ENCODE measurements around the gene RHBDF2. TPM values are rescaled to one million over a fixed set of nuclear protein-coding genes. Genes with fewer than 3 reads are reported as not detected.

RHBDF2 gene
- total RNA-seq, 1 experiment from 2014 or later, result 33.0 TPM

DNA sequence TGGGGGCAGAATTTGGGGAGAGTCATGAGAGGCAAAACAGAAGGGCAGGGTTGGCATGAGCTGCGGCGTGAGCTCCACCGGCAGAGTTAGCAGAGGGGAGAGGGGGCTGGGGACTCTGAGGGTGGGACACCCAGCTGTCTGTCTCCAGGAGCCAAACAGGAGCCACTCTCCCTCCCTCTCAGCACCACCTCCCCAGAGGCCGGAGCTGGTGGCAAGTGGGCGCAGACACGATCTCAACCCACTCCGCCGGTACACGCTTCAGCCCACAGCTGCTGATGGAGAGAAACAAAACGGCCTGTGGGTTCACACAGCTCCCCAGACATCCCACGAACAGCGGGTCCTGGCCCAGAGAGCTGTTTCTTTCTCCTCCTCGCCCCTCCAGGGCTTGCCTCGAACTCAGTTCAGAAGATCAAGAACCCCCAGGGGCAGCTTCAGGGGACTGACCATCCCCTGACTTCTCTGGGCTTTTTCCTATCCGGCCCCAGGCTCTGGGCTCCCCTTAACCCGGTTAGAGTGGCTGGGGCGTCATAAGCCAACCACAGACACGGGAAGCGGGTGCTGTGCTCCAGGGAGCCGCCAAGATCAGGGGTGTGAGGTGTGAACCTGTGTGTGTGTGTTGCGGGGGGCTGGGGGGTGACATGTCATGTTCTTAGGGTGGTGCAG lies 7.6 kb downstream of the RHBDF2 start:
- Mint-ChIP-seq H3K9me3 (no peaks in the 10 kb centered on the region), H3K36me3 (no peaks in the 10 kb centered on the region), H3K4me1 (peaks cover 31% of the 10 kb centered on the region), H3K27me3 (ENCODE audit: low read depth) (no peaks in the 10 kb centered on the region), H3K27ac (no peak overlapping the region), H3K4me3 (no peak overlapping the region)
- ATAC-seq (no peak), DNase-seq (ENCODE audit: low spot score) (no peak)
- ChIA-PET CTCF (interaction anchor here (0.5 to 2.9 kb wide), 17 partner anchors 10 to 589 kb away, joined by 3 to 16 read pairs (median 5); partner anchors contain the start of genes AANAT, MRPL38 and UBE2O), POLR2A (no interaction called here)
- TF ChIP-seq, protein P1, sequence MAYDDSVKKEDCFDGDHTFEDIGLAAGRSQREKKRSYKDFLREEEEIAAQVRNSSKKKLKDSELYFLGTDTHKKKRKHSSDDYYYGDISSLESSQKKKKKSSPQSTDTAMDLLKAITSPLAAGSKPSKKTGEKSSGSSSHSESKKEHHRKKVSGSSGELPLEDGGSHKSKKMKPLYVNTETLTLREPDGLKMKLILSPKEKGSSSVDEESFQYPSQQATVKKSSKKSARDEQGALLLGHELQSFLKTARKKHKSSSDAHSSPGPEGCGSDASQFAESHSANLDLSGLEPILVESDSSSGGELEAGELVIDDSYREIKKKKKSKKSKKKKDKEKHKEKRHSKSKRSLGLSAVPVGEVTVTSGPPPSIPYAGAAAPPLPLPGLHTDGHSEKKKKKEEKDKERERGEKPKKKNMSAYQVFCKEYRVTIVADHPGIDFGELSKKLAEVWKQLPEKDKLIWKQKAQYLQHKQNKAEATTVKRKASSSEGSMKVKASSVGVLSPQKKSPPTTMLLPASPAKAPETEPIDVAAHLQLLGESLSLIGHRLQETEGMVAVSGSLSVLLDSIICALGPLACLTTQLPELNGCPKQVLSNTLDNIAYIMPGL (CRISPR knock-in tag; IDR thresholded peaks at IDR 0.05), result no peak
- TF ChIP-seq JUN (CRISPR knock-in tag; IDR thresholded peaks at IDR 0.05) (no peak), FOXP4 (CRISPR knock-in tag; IDR thresholded peaks at IDR 0.05) (no peak), RORB (CRISPR knock-in tag; IDR thresholded peaks at IDR 0.05) (no peak), HMGA2 (CRISPR knock-in tag; IDR thresholded peaks at IDR 0.05) (no peak), NR1H2 (CRISPR knock-in tag; IDR thresholded peaks at IDR 0.05) (no peak), FOXP1 (CRISPR knock-in tag; IDR thresholded peaks at IDR 0.05; ENCODE audit: borderline replicate concordance) (no peak), ESRRA (CRISPR knock-in tag; IDR thresholded peaks at IDR 0.05; ENCODE audit: borderline replicate concordance) (no peak)
- TF ChIP-seq, protein P2, sequence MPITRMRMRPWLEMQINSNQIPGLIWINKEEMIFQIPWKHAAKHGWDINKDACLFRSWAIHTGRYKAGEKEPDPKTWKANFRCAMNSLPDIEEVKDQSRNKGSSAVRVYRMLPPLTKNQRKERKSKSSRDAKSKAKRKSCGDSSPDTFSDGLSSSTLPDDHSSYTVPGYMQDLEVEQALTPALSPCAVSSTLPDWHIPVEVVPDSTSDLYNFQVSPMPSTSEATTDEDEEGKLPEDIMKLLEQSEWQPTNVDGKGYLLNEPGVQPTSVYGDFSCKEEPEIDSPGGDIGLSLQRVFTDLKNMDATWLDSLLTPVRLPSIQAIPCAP (CRISPR knock-in tag; IDR thresholded peaks at IDR 0.05), result no peak
- TF ChIP-seq, protein P3, sequence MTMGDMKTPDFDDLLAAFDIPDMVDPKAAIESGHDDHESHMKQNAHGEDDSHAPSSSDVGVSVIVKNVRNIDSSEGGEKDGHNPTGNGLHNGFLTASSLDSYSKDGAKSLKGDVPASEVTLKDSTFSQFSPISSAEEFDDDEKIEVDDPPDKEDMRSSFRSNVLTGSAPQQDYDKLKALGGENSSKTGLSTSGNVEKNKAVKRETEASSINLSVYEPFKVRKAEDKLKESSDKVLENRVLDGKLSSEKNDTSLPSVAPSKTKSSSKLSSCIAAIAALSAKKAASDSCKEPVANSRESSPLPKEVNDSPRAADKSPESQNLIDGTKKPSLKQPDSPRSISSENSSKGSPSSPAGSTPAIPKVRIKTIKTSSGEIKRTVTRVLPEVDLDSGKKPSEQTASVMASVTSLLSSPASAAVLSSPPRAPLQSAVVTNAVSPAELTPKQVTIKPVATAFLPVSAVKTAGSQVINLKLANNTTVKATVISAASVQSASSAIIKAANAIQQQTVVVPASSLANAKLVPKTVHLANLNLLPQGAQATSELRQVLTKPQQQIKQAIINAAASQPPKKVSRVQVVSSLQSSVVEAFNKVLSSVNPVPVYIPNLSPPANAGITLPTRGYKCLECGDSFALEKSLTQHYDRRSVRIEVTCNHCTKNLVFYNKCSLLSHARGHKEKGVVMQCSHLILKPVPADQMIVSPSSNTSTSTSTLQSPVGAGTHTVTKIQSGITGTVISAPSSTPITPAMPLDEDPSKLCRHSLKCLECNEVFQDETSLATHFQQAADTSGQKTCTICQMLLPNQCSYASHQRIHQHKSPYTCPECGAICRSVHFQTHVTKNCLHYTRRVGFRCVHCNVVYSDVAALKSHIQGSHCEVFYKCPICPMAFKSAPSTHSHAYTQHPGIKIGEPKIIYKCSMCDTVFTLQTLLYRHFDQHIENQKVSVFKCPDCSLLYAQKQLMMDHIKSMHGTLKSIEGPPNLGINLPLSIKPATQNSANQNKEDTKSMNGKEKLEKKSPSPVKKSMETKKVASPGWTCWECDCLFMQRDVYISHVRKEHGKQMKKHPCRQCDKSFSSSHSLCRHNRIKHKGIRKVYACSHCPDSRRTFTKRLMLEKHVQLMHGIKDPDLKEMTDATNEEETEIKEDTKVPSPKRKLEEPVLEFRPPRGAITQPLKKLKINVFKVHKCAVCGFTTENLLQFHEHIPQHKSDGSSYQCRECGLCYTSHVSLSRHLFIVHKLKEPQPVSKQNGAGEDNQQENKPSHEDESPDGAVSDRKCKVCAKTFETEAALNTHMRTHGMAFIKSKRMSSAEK (CRISPR knock-in tag; IDR thresholded peaks at IDR 0.05; ENCODE audit: borderline replicate concordance), result no peak
- TF ChIP-seq, protein P4, sequence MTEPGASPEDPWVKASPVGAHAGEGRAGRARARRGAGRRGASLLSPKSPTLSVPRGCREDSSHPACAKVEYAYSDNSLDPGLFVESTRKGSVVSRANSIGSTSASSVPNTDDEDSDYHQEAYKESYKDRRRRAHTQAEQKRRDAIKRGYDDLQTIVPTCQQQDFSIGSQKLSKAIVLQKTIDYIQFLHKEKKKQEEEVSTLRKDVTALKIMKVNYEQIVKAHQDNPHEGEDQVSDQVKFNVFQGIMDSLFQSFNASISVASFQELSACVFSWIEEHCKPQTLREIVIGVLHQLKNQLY (CRISPR knock-in tag; IDR thresholded peaks at IDR 0.05), result no peak

GRCh38 chr17:76492989-76493501 lies 8.2 kb downstream of the RHBDF2 start:
- Mint-ChIP-seq H3K27me3 (ENCODE audit: low read depth) (no peaks in the 10 kb centered on the region), H3K36me3 (no peaks in the 10 kb centered on the region), H3K27ac (peak overlapping the region; percentile 78; the same call in 1 of the 2 replicates), H3K4me1 (peaks cover 25% of the 10 kb centered on the region), H3K9me3 (no peaks in the 10 kb centered on the region), H3K4me3 (no peak overlapping the region)
- ChIA-PET CTCF (interaction anchor here (0.6 to 2.9 kb wide), 17 partner anchors 11 to 588 kb away, joined by 3 to 16 read pairs (median 5); partner anchors contain the start of genes AANAT, MRPL38 and UBE2O), POLR2A (no interaction called here)
- TF ChIP-seq, protein P5, sequence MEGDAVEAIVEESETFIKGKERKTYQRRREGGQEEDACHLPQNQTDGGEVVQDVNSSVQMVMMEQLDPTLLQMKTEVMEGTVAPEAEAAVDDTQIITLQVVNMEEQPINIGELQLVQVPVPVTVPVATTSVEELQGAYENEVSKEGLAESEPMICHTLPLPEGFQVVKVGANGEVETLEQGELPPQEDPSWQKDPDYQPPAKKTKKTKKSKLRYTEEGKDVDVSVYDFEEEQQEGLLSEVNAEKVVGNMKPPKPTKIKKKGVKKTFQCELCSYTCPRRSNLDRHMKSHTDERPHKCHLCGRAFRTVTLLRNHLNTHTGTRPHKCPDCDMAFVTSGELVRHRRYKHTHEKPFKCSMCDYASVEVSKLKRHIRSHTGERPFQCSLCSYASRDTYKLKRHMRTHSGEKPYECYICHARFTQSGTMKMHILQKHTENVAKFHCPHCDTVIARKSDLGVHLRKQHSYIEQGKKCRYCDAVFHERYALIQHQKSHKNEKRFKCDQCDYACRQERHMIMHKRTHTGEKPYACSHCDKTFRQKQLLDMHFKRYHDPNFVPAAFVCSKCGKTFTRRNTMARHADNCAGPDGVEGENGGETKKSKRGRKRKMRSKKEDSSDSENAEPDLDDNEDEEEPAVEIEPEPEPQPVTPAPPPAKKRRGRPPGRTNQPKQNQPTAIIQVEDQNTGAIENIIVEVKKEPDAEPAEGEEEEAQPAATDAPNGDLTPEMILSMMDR (IDR thresholded peaks at IDR 0.05), result no peak
- no peak for TF ChIP-seq ETV6 (CRISPR knock-in tag; IDR thresholded peaks at IDR 0.05)
- TF ChIP-seq ZNF423 (CRISPR knock-in tag; IDR thresholded peaks at IDR 0.05), result peak; percentile 19; the same call in 1 of the 2 replicates
- TF ChIP-seq KAT7 (CRISPR knock-in tag; IDR thresholded peaks at IDR 0.05; ENCODE audit: borderline replicate concordance), result no peak
- TF ChIP-seq FOXK1 (CRISPR knock-in tag; IDR thresholded peaks at IDR 0.05), result no peak
- TF ChIP-seq SP1 (CRISPR knock-in tag; conservative IDR thresholded peaks at IDR 0.05), result 0 out of 2 replicates have a peak, but pooled peaks have one; percentile 1
- ATAC-seq (no peak; the same call in 1 of the 2 replicates), DNase-seq (ENCODE audit: low spot score) (no peak)

Data from WTC11 (cell line).